ENCODE data around the gene MACROD1. TPM values are rescaled to one million over a fixed set of nuclear protein-coding genes. Genes with fewer than 3 reads are reported as not detected.

The MACROD1 gene
- total and polyA plus RNA-seq, 2 donors (not counting 1 experiment from before 2014, with no cell fraction given), result 2.7 to 8.6 TPM

- H3K4me2 ChIP-seq (replicated peaks; ENCODE audit: low read depth, low read length, poor library complexity, severe bottlenecking), result no peak overlapping the region
- no peak overlapping the region for H2AFZ ChIP-seq (ENCODE audit: insufficient read depth, low read depth, low read length, poor library complexity, severe bottlenecking)
- intact Hi-C loops (cut with micrococcal nuclease), result no loop called here
- ChIA-PET CTCF (no interaction called here), POLR2A (no interaction called here)
- peaks cover 0 to 35% (median 0%) of the 10 kb centered on the region in 3 donors for H3K9me3 ChIP-seq (ENCODE audit: control extremely low read depth in 1 of 3, control insufficient read depth in 2 of 3, insufficient read depth in 1 of 3, low read length in 2 of 3)
- Mint-ChIP-seq H3K4me1 (peaks cover 11% of the 10 kb centered on the region), H3K4me3 (no peak overlapping the region), H3K9me3 (ENCODE audit: insufficient read depth) (no peaks in the 10 kb centered on the region), H3K27me3 (peaks cover 22% of the 10 kb centered on the region), H3K27ac (no peak overlapping the region)
- TF ChIP-seq CTCF (IDR thresholded peaks at IDR 0.05), result no peak
- TF ChIP-seq EZH2 (IDR thresholded peaks at IDR 0.05; ENCODE audit: borderline replicate concordance, insufficient read depth, low read depth, low read length, poor library complexity, severe bottlenecking), result no peak
- H3K9ac ChIP-seq (ENCODE audit: low read length), result no peak overlapping the region
- H3K4me3 ChIP-seq (ENCODE audit: control extremely low read depth in 1 of 5, extremely low read depth in 1 of 5, insufficient read depth in 1 of 5, low read depth in 2 of 5, low read length in 4 of 5), result no peak overlapping the region
- no peaks in the 10 kb centered on the region for H3K79me2 ChIP-seq (ENCODE audit: control insufficient read depth, insufficient read depth, low read length)
- no peaks in the 10 kb centered on the region for H3K36me3 ChIP-seq (replicated peaks in 1 of 2; ENCODE audit: control extremely low read depth in 1 of 2, control insufficient read depth in 1 of 2, extremely low read depth in 1 of 2, insufficient read depth in 2 of 2, low read length in 1 of 2)
- H4K20me1 ChIP-seq (ENCODE audit: control insufficient read depth, insufficient read depth, low read length, poor library complexity, severe bottlenecking), result no peaks in the 10 kb centered on the region
- H3K4me1 ChIP-seq (ENCODE audit: control insufficient read depth in 2 of 2, insufficient read depth in 2 of 2, low read length in 2 of 2), result peaks cover 15 to 16% of the 10 kb centered on the region in 2 donors
- no peak overlapping the region for H3K27ac ChIP-seq (ENCODE audit: low read length in 2 of 2)
- ATAC-seq (ENCODE audit: low read depth) (no peak), DNase-seq (no peak)
- H3K27me3 ChIP-seq (replicated peaks in 1 of 4; ENCODE audit: control extremely low read depth in 1 of 4, control insufficient read depth in 3 of 4, insufficient read depth in 4 of 4, low read length in 3 of 4), result peaks cover 0 to 30% (median 15%) of the 10 kb centered on the region in 4 experiments
- 100% methylated on average over 8 of the region's 8 CpGs for WGBS (ENCODE audit: insufficient coverage)
These were observed 154.5 kb downstream of the MACROD1 start for GRCh38 chr11:64011371-64011770.

- Mint-ChIP-seq H3K4me1 (peaks cover 11% of the 10 kb centered on the region), H3K27ac (no peak overlapping the region), H3K27me3 (peaks cover 26% of the 10 kb centered on the region), H3K9me3 (ENCODE audit: insufficient read depth) (no peaks in the 10 kb centered on the region), H3K4me3 (no peak overlapping the region)
- DNase-seq (no peak), ATAC-seq (ENCODE audit: low read depth) (no peak)
- Histone ChIP-seq H3K4me2 (replicated peaks; ENCODE audit: low read depth, low read length, poor library complexity, severe bottlenecking) (no peak overlapping the region), H3K9me3 (ENCODE audit: control extremely low read depth in 1 of 3, control insufficient read depth in 2 of 3, insufficient read depth in 1 of 3, low read length in 2 of 3) (peaks cover 0 to 35% (median 0%) of the 10 kb centered on the region in 3 donors), H3K9ac (ENCODE audit: low read length) (no peak overlapping the region), H3K79me2 (ENCODE audit: control insufficient read depth, insufficient read depth, low read length) (no peaks in the 10 kb centered on the region), H4K20me1 (ENCODE audit: control insufficient read depth, insufficient read depth, low read length, poor library complexity, severe bottlenecking) (no peaks in the 10 kb centered on the region), H2AFZ (ENCODE audit: insufficient read depth, low read depth, low read length, poor library complexity, severe bottlenecking) (no peak overlapping the region), H3K4me1 (ENCODE audit: control insufficient read depth in 2 of 2, insufficient read depth in 2 of 2, low read length in 2 of 2) (peaks cover 15 to 16% of the 10 kb centered on the region in 2 donors), H3K36me3 (replicated peaks in 1 of 2; ENCODE audit: control extremely low read depth in 1 of 2, control insufficient read depth in 1 of 2, extremely low read depth in 1 of 2, insufficient read depth in 2 of 2, low read length in 1 of 2) (no peaks in the 10 kb centered on the region), H3K27ac (ENCODE audit: low read length in 2 of 2) (no peak overlapping the region), H3K4me3 (ENCODE audit: control extremely low read depth in 1 of 5, extremely low read depth in 1 of 5, insufficient read depth in 1 of 5, low read depth in 2 of 5, low read length in 4 of 5) (no peak overlapping the region), H3K27me3 (replicated peaks in 1 of 4; ENCODE audit: control extremely low read depth in 1 of 4, control insufficient read depth in 3 of 4, insufficient read depth in 4 of 4, low read length in 3 of 4) (peaks cover 0 to 34% (median 15%) of the 10 kb centered on the region in 4 experiments)
- WGBS (ENCODE audit: insufficient coverage), result 94% methylated on average over 2 of the region's 2 CpGs
- intact Hi-C loops (cut with micrococcal nuclease), result no loop called here
- TF ChIP-seq EZH2 (IDR thresholded peaks at IDR 0.05; ENCODE audit: borderline replicate concordance, insufficient read depth, low read depth, low read length, poor library complexity, severe bottlenecking) (no peak), CTCF (IDR thresholded peaks at IDR 0.05) (no peak)
- CTCF ChIA-PET, result no interaction called here
- POLR2A ChIA-PET, result no interaction called here
These were observed 155.1 kb downstream of the MACROD1 start for GRCh38 chr11:64010783-64011182.

All from B cell (primary cell).